Parathyroid adenoma (tissue), 2 donors: ENCODE results near the gene RELN.

Experiments used
- H2AFZ ChIP-seq: fragments of 300-600 bp; sonication (generic); one replicate; pipeline ENCODE4 v1.7.0; 2017; ENCODE audit warnings: antibody characterized with exemption, mild to moderate bottlenecking
- H3K27ac ChIP-seq: fragments of 300-600 bp; sonication (generic); one replicate; pipeline ENCODE4 v1.7.0; 2017
- H3K27me3 ChIP-seq: fragments of 300-600 bp; sonication (generic); one replicate; pipeline ENCODE4 v1.7.0; 2017; ENCODE audit warnings: low read length; ENCODE audit not compliant: control insufficient read depth, insufficient read depth
- H3K36me3 ChIP-seq: fragments of 300-600 bp; sonication (generic); one replicate; pipeline ENCODE4 v1.7.0; 2017; ENCODE audit warnings: low read length; ENCODE audit not compliant: control insufficient read depth, insufficient read depth
- H3K4me1 ChIP-seq: fragments of 300-600 bp; sonication (generic); one replicate; pipeline ENCODE4 v1.7.0; 2017; ENCODE audit warnings: control low read depth
- H3K4me2 ChIP-seq: fragments of 300-600 bp; sonication (generic); one replicate; pipeline ENCODE4 v1.7.0; 2017; ENCODE audit warnings: low read length
- H3K4me3 ChIP-seq: fragments of 300-600 bp; sonication (generic); one replicate; pipeline ENCODE4 v1.7.0; 2017; ENCODE audit warnings: low read depth, low read length
- H3K79me2 ChIP-seq: fragments of 300-600 bp; sonication (generic); one replicate; pipeline ENCODE4 v1.7.0; 2017; ENCODE audit warnings: control low read depth
- H3K9ac ChIP-seq: fragments of 300-600 bp; sonication (generic); one replicate; pipeline ENCODE4 v1.7.0; 2017; ENCODE audit warnings: mild to moderate bottlenecking
- H3K9me3 ChIP-seq: fragments of 300-600 bp; sonication (generic); one replicate; pipeline ENCODE4 v1.7.0; 2017; ENCODE audit warnings: low read length; ENCODE audit not compliant: control insufficient read depth
- CTCF ChIP-seq: fragments of 300-600 bp; sonication (generic); IDR thresholded peaks from one replicate; pipeline ENCODE4 v1.7.0; 2017; ENCODE audit warnings: antibody characterized with exemption, mild to moderate bottlenecking
- donor health status: primary hyperparathyroidism.

RELN gene

GRCh38 chr7:103888603-103889153 is 100.8 kb downstream of the RELN start:
- Histone ChIP-seq H3K36me3 (no peaks in the 10 kb centered on the region), H3K4me2 (no peak overlapping the region), H2AFZ (no peak overlapping the region), H3K4me3 (no peak overlapping the region), H3K4me1 (no peaks in the 10 kb centered on the region), H3K27me3 (no peaks in the 10 kb centered on the region), H3K9ac (no peak overlapping the region), H3K79me2 (no peaks in the 10 kb centered on the region), H3K9me3 (no peaks in the 10 kb centered on the region), H3K27ac (no peak overlapping the region)
- no peak for TF ChIP-seq CTCF

- H3K27me3 ChIP-seq: no peaks in the 10 kb centered on the region
- H3K9ac ChIP-seq: no peak overlapping the region
- H2AFZ ChIP-seq: no peak overlapping the region
- no peaks in the 10 kb centered on the region for H3K4me1 ChIP-seq
- no peak overlapping the region for H3K27ac ChIP-seq
- H3K9me3 ChIP-seq: no peaks in the 10 kb centered on the region
- TF ChIP-seq CTCF: no peak
- no peaks in the 10 kb centered on the region for H3K36me3 ChIP-seq
- no peaks in the 10 kb centered on the region for H3K79me2 ChIP-seq
- H3K4me3 ChIP-seq: no peak overlapping the region
- no peak overlapping the region for H3K4me2 ChIP-seq
Observed at GRCh38 chr7:103887853-103888602, 101.4 kb downstream of the RELN start.

- no peak overlapping the region for H2AFZ ChIP-seq
- H3K4me1 ChIP-seq: no peaks in the 10 kb centered on the region
- no peaks in the 10 kb centered on the region for H3K27me3 ChIP-seq
- no peaks in the 10 kb centered on the region for H3K79me2 ChIP-seq
- no peak overlapping the region for H3K9ac ChIP-seq
- no peak overlapping the region for H3K4me3 ChIP-seq
- H3K27ac ChIP-seq: no peak overlapping the region
- TF ChIP-seq CTCF: no peak
- no peaks in the 10 kb centered on the region for H3K9me3 ChIP-seq
- no peak overlapping the region for H3K4me2 ChIP-seq
- H3K36me3 ChIP-seq: no peaks in the 10 kb centered on the region
Observed at GRCh38 chr7:103887050-103887449, 102.4 kb downstream of the RELN start.

GRCh38 chr7:103879928-103880600 is 109.4 kb downstream of the RELN start:
- H3K36me3 ChIP-seq: no peaks in the 10 kb centered on the region
- H3K4me3 ChIP-seq: no peak overlapping the region
- H3K27ac ChIP-seq: no peak overlapping the region
- no peak overlapping the region for H2AFZ ChIP-seq
- no peaks in the 10 kb centered on the region for H3K79me2 ChIP-seq
- no peak overlapping the region for H3K9ac ChIP-seq
- H3K9me3 ChIP-seq: no peaks in the 10 kb centered on the region
- no peak for TF ChIP-seq CTCF
- no peaks in the 10 kb centered on the region for H3K27me3 ChIP-seq
- H3K4me1 ChIP-seq: no peaks in the 10 kb centered on the region
- H3K4me2 ChIP-seq: no peak overlapping the region
